GM19239 (cell line): Measurements from ENCODE around the gene MEGF11.

ENCODE experiments used
- DNase-seq: peaks from one replicate; pipeline ENCODE4 v3.0.0; 2011; ENCODE audit warnings: low spot score; ENCODE audit not compliant: insufficient read length
- FAIRE-seq: peaks from 2 replicates; lab custom pipeline; 2011; peaks lifted over from hg19 to GRCh38; lab: Jason Lieb, UNC

MEGF11 gene

GRCh38 chr15:66253418-66254088 is at the start of gene MEGF11:
MEGF11 (minus strand) TSS chr15:66253750; CDS start chr15:66128403, 125,347 bp downstream.
- DNase-seq (no peak), FAIRE-seq (no peak)

GRCh38 chr15:66302489-66303278 is 49.1 kb upstream of the MEGF11 start:
- FAIRE-seq (no peak), DNase-seq (no peak)

GRCh38 chr15:66298803-66299251 is 45.3 kb upstream of the MEGF11 start:
- DNase-seq (no peak), FAIRE-seq (no peak)

- FAIRE-seq, result no peak
- DNase-seq, result no peak
Observed at GRCh38 chr15:66296186-66296585, 42.6 kb upstream of the MEGF11 start.

GRCh38 chr15:66294932-66295235 is 41.3 kb upstream of the MEGF11 start:
- no peak for DNase-seq
- no peak for FAIRE-seq

- DNase-seq (peak; percentile 29), FAIRE-seq (peak; percentile 85)
Observed at GRCh38 chr15:66294157-66294931, 40.8 kb upstream of the MEGF11 start.

- peak; percentile 72 for DNase-seq
Observed at GRCh38 chr15:66293419-66294156, 40.0 kb upstream of the MEGF11 start, which contains the start of gene DIS3L. DIS3L (plus strand) TSS chr15:66293568; CDS start chr15:66293597, 29 bp downstream.

GRCh38 chr15:66292571-66293418 is 39.2 kb upstream of the MEGF11 start:
- no peak for FAIRE-seq

More at GRCh38 chr15:66293419-66294156, 40.0 kb upstream of the MEGF11 start, which contains the start of gene DIS3L:
- no peak for FAIRE-seq

GRCh38 chr15:66291816-66292570 is 38.4 kb upstream of the MEGF11 start:
- FAIRE-seq (no peak), DNase-seq (no peak)

More at GRCh38 chr15:66292571-66293418, 39.2 kb upstream of the MEGF11 start:
- DNase-seq, result no peak

GRCh38 chr15:66290518-66290917 is 37.0 kb upstream of the MEGF11 start:
- FAIRE-seq (no peak), DNase-seq (no peak)

GRCh38 chr15:66290007-66290406 is 36.5 kb upstream of the MEGF11 start:
- FAIRE-seq (no peak), DNase-seq (no peak)

- no peak for FAIRE-seq
- DNase-seq, result no peak
Observed at GRCh38 chr15:66288551-66289185, 35.1 kb upstream of the MEGF11 start.

GRCh38 chr15:66288093-66288492 is 34.5 kb upstream of the MEGF11 start:
- no peak for FAIRE-seq

GRCh38 chr15:66287461-66288057 is 34.0 kb upstream of the MEGF11 start:
- FAIRE-seq (peak; percentile 81), DNase-seq (no peak)

More at GRCh38 chr15:66288093-66288492, 34.5 kb upstream of the MEGF11 start:
- no peak for DNase-seq

- FAIRE-seq (no peak), DNase-seq (no peak)
Observed at GRCh38 chr15:66285533-66286280, 32.2 kb upstream of the MEGF11 start.

- FAIRE-seq (no peak), DNase-seq (no peak)
Observed at GRCh38 chr15:66284271-66284670, 30.7 kb upstream of the MEGF11 start.

GRCh38 chr15:66278671-66279070 is 25.1 kb upstream of the MEGF11 start:
- FAIRE-seq, result no peak
- no peak for DNase-seq
